ENCODE results near the gene MINPP1.
"Not testable (repeated sequence)": the region's sequence is repeated elsewhere in the genome, so short reads cannot be mapped to it uniquely, and the experiment has no call there.

The MINPP1 gene, protein sequence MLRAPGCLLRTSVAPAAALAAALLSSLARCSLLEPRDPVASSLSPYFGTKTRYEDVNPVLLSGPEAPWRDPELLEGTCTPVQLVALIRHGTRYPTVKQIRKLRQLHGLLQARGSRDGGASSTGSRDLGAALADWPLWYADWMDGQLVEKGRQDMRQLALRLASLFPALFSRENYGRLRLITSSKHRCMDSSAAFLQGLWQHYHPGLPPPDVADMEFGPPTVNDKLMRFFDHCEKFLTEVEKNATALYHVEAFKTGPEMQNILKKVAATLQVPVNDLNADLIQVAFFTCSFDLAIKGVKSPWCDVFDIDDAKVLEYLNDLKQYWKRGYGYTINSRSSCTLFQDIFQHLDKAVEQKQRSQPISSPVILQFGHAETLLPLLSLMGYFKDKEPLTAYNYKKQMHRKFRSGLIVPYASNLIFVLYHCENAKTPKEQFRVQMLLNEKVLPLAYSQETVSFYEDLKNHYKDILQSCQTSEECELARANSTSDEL

DNA sequence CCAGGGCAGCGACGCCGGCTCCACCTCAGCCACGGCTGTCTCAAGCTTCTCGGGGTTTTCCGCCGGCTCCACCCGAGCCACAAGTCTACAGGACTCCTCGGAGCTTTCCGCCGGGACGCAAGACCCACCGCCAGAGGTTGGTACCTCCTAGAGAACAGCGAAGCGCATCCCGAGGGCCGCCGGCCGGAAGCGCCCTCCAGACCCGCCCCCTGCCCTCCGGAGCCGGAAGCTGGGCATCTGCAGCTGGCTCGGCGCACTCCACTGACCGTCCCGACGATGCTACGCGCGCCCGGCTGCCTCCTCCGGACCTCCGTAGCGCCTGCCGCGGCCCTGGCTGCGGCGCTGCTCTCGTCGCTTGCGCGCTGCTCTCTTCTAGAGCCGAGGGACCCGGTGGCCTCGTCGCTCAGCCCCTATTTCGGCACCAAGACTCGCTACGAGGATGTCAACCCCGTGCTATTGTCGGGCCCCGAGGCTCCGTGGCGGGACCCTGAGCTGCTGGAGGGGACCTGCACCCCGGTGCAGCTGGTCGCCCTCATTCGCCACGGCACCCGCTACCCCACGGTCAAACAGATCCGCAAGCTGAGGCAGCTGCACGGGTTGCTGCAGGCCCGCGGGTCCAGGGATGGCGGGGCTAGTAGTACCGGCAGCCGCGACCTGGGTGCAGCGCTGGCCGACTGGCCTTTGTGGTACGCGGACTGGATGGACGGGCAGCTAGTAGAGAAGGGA lies at the start of gene MINPP1:
TSS of gene MINPP1 (plus strand) at position 254 of the 726 bp plus-strand sequence. CDS start at position 277, 23 bp downstream.
- peak; percentile 47 to 65 for DNase-seq

DNA sequence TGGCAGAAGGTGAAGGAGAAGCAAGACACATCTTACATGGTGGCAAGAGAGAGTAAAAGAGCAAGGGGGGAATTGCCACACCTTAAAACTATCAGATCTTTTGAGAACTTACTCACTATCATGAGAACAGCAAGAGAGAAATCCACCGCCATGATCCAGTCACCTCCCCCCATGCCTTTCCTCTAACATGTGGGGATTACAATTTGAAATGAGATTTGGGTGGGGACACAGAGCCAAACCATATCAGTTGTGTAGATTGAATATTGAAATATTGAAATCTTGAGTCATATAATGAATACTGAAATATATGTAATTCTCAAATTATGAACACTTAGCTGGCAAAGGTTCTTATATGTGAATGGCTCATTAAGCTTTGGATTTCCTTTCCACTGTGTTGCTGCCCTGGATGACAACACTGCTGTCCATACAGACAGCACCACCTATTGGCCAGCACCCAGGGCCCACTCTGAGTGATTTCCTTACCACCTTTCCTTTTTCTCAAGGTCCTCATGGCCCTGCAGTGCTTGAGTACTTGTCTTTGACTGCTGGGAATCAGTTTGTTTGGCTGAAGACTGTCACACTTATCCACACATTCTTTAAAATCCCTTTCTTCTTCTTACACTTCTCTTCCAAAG lies 48.0 kb upstream of the MINPP1 start:
- DNase-seq = not testable (repeated sequence)

DNA sequence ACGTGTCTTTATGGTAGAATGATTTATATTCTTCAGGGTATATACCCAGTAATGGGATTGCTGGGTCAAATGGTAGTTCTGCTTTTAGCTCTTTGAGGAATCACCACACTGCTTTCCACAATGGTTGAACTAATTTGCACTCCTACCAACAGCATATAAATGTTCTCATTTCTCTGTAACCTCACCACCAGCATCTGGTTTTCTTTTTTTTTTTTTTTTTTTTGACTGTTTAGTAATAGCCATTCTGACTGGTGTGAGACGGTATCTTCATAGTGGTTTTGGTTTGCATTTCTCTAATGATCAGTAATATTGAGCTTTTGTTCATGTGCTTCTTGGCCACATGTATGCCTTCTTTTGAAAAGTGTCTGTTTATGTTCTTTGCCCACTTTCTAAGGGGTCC lies 42.9 kb upstream of the MINPP1 start:
- DNase-seq = not testable (repeated sequence)

DNA sequence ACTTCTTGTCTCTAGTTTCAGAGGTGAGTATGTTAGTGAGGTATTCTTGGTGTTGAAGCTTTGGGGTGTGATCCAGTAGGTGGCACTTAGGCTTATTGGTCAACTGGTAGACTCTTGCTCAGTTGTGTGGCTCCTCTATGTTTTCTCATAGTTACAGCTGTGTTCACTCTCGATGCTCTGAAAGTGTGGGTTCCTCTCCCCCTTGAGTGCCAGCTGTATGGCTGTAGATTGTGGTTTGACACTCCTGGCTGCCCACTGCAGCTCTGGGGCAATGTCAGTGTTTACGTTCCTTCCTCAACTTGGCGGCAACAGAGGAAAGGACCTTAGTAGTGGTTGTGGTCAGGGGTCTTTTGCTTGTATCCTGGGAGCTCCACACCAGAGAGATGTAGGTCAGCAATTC lies 37.8 kb upstream of the MINPP1 start:
- DNase-seq = not testable (repeated sequence)

DNA sequence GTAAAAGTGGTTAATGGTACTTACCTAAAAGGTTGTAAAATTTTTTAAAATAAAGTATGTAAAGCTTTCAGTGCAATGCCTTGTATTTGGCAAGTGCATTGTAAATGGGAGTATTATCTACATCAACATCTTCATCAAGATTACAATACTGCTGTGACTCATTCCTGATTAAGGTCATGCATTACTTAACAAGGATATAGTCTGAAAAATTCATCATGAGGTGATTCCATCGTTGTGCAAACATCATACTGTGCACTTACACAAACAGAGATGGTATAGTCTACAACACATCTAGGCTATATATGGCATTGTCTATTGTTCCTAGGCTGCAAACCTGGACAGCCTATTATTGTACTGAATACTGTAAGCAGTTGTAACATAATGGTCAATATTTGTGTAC lies 16.0 kb upstream of the MINPP1 start:
- not testable (repeated sequence) for DNase-seq

DNA sequence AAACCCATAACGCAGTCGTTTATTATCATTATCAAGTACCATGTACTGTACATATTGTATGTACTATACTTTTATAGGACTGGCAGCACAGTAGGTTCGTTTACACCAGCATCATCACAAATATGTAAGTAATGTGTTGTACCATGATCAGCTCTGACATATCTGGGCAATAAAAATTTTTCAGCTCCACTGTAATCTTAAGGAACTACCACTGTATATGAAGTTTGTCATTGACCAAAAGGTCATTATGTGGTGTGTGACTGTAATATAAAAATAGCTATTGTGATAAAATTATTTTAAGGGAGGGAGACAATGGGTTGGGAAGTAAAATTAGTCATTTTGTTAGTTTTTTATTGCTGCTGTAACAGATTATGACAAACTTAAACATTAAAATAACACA lies 14.4 kb upstream of the MINPP1 start:
- DNase-seq = not testable (repeated sequence)

DNA sequence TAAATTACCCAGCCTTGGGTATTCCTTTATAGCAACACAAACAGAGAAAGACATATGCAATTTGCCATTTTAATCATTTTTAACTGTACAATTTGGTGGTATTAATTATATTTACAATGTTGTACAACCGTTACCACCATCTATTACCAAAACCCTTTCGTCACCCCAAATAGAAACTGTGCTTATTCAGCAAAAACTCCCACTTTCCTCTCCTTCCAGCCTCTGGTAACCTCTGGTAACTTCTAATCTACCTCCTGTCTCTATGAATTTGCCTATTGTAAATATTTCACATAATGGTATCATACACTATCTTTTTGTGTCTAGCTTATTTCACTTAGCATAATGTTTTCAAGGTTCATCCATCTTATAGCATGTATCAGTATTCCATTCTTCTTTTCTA lies 12.2 kb upstream of the MINPP1 start:
- DNase-seq = not testable (repeated sequence)

DNA sequence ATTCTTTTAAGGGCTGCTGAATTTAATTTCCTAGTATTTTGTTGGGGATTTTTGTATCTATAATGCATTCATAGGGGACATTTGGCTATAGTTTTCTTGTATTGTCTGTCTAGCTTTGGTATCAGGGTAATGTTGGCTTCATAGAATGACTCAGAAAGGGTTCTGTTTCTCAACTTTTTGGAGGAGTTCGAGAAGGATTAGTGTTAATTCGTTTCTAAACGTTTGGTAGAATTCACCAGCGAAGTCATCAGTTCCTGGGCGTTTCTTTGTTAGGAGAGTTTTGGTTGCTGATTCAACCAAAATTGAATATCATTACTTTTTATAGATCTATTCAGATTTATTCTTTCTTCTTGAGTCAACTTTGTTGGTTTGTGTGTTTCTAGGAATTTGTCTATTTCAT lies 9.2 kb upstream of the MINPP1 start:
- not testable (repeated sequence) for DNase-seq

DNA sequence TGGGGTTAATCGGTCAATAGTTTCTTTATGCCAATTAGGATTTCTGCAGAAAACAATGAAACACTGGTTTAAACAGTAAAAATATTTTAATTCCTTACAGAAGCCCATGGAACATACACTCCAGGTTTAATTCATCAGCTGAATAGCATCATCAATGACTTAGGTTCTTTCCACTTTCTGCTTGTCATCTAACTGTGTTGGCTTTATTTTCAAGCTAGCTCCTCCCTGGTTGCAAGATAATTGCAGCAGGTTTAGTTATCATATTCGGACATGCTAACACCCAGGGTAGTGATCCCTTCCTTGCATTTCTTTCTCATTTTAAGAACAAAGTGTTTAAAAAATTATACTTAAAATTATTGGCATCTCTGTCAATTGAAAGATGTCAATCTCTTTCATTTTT lies 7.3 kb upstream of the MINPP1 start:
- DNase-seq = not testable (repeated sequence)

DNA sequence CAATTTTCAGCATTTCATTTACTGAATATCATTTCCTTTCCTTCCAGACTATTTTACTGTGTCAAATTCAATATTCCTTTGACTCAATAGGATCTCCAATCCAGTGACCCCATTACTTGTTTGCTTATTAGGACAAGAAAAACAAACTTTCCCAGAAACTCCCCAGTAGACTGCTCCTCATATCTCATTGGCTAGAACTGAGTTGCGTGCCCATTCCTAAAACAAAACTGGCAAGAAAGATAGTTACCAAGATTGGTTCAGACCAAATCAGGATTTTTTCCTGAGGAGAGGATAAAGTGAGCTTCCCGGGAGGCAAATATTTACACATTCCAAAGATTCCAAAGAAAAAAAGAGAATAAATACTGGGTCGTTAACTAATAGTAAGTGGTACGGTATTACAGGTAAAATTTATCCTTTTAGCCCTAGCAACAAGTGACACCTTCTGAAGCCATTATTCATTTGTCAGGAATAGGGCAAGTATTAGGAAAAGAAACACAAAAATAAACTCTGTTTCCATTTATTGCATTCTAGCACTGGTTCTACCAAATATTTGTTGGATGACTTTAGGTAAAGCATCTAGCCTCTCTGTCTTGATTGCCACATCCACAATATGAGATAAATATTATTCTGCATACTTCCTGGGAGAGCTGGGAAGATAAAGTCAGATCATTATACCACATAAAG lies 6.4 kb upstream of the MINPP1 start:
- DNase-seq = not testable (repeated sequence)

DNA sequence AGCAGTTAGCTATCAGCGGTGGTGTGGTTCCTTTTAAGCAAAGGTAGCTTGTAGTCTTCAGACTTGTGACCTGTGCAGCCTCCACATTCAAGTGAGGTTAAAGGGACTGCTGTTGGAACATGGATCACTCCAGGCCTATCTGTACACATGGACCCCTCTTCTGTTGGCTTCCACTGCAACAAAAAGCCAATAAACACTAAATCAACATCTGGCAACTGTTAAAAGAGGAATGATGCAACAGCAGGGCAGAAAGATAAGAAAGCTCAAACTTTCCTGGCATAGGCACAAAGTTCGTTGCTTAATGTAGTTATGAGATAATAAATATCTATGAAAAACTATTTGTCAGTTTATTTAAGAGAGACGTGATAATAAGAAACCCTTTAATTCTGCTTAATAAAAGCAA lies 4.0 kb upstream of the MINPP1 start:
- DNase-seq = no peak

DNA sequence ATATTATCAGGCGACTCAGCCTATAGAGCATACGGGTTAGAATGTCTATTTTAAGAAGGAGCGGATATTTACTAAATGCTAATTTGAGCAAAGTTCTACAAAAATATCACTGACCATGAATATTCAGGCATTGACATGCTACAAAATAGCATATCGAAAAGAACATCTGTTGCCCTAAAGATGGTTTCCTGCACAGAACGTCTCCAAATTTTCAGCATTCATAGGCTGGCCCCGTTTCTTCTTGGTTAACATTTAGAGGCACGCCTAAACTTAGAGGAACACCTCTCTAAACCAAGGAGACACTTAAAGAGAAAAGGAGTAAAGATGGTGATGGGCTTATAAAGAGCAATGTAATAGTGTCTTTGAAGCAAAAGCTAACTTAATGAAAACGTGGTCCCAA lies 1.3 kb upstream of the MINPP1 start:
- no peak for DNase-seq

DNA sequence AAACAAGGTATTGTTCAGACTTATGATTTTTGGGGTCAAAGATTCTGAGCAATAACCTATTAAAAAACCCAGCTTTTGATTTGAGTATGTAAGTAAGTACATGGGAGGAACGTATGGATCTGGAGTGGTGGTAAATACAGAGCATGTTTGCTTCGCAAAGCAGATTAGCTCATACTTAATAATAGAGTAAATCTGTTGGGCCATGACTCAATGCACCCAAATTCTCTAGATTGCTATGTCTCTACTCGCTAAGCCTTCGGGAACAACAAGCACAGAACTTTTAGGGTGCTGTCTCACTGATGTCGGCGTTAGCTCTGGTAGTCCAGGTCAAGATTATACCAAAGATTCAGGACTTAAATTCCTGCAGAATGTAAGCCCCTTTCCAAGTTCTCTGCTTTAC lies 807 bp upstream of the MINPP1 start:
- no peak for DNase-seq

DNA sequence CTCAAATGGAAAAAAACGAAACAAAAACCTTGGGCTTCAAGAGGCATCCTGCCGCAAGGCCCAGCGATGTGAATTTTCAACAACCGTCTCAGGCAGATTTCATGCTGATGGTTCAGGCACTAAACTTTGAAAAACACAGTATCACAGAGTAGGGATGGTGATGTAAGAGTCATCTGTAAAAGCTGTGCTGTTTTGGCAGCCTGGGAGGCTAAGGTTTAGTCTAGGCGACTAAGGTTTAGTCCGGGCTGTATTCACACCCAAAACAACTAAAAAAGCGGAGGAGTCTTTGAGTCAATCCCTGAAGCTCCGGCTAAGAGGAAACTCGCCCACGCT lies 420 bp upstream of the MINPP1 start:
- no peak for DNase-seq

DNA sequence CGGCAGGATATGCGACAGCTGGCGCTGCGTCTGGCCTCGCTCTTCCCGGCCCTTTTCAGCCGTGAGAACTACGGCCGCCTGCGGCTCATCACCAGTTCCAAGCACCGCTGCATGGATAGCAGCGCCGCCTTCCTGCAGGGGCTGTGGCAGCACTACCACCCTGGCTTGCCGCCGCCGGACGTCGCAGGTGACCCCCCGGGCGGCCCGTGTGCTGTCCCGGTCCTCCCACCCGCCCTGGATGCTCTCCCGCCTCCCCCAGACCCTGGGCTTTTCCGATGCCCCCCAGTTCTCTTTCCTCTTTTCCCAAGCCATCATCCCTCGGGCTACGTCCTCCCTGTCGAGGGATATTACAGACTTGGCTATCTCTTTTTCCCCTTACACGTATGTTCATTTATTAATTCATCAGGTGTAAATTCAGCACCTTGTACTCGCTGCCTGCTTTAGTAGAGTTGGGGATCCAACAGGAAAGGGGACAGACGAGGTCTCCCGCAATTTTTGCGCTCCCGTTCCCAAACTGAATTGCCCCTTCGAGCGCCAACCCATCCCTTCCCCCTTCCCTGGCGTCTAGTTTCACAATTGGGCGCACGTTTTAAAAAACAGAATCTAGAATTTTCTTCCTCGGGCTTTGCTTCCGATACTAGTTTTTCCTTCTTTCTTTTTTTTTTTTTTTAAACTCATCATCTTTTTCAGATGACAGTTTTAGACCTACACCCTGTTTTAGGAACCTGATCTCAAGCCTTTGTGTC lies 846 bp downstream of the MINPP1 start:
- peak; percentile 14 to 41 for DNase-seq

DNA sequence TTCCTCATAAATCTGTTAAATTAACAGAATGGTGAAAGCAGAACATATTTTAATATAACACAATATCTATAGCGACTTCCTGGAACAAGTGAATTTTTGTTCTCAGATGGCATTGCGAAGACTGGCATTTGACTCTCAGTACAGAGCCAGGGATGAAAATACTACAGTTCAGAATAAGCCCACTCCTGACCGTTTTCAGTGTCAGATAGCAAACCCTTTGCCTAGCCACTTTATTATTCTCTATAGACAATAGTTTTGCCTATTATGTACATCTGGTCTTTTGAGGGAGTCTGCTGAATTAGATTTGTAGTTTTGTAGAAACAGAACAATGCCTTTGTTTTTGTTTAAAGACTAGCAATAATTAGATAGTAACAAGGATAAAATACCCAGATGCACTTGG lies 2.3 kb downstream of the MINPP1 start:
- DNase-seq = no peak

DNA sequence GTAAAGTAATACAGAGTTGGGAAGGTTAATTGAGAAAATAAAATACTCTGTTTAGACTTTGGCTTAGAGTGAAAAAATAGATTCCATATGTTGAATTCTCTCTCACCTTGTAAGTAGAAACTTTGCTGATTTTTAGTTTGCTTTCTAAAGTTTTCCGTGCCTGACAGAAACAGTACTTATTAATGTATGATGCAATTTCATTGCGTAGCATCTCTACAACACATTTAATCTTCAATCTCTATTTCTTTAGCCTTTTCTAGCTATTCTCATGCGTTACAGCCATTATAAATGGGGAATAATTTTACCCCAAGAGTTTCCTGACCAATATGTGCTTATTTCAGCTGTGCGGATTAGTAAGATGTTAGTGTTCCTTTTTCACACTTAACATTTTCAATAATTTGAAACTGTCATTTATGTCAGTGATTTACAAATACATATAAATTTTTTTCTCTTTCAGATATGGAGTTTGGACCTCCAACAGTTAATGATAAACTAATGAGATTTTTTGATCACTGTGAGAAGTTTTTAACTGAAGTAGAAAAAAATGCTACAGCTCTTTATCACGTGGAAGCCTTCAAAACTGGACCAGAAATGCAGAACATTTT lies 3.3 kb downstream of the MINPP1 start:
- no peak for DNase-seq

DNA sequence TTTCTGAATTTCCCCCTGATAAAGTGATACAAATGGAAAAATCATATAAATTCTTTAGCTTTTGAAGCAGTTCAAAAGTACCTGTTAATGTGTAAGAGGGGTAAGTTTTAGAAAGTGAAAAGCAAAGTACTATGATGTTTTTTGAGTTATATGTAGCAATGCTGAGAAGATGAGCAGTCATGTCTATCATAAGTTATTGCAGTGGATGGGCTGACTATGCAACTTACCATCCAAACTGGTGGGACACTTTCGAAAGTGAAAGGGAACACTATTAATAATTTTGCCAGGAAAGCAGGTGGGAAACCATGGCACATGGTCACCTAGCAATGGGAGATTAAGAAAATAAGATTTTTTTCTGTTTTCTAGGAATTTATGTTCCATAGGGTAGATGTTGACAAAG lies 4.1 kb downstream of the MINPP1 start:
- no peak for DNase-seq

DNA sequence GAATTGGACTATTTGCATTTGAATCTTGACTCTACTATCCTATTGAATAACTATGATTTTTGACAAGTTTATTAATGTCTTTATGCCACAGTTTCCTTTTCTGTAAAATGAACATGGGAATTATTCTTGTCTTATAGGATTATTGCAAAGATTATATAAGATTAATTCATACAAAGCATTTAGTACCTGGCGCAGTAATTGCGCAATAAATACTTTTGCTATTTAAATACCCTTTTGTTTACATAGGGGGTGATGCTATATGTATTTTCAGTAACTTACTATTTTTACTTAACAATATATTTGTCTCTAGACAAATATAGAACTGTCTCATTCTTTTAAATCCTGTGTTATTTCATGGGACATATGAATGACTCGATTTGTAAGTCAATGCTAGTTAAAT lies 5.3 kb downstream of the MINPP1 start:
- DNase-seq = no peak

DNA sequence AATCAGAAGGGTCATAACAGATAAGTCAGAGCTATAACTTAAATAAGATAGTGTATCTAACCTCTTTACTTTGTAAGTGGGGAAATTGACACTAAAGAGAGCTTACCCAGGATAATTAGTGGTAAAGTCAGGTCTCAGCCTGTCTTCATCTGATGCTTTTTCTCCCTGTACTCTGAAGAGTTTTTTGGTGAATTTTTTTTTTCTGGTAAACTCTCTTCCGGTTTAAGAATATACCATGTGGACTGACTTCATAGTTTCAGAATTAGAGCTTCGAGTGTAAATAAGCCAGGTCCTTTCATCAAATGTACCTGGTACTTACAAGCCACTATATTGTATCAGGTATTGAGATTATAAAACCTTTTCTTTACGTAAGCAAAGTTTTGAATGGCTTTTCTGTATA lies 6.8 kb downstream of the MINPP1 start:
- no peak for DNase-seq

DNA sequence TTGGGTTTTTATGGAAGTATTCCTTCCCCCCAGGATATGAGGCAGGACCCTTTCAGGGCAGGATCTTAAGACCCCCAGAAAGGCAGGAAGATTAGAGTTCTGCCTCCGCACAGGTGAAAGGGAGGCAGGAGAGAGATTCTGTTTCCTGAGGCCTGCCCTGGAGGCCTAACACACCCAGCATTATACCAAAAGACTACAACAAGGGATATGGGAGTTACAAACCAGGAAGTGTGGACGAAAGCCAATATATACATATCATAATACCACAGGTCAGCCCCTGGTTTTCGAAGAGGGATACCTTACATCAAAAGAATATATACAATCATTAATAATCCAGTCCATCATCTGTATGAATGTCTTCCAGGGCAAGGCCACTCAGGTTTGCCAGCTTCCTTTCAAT lies 14.2 kb downstream of the MINPP1 start:
- DNase-seq = no peak

DNA sequence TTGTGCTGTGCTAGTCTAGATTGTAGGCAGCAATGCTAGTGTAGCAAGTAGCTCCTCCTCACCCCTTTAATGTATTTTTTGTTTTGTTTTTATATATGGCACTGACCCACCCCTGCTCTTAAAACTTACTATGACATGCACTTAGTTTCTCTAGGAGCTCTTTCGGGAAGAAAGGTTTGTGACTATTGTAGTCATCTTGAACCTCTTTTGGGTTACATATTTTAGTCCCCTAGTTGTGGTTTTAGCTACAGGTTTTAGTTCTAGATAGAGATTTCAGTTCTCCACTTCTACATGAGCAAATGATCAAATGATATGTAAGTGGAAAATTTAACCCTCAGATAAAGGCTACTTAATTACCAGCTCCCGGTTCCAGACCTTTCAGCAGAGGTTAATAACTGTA lies 14.9 kb downstream of the MINPP1 start:
- DNase-seq = no peak
